OCI-LY1 (cell line): ENCODE data around the gene DPP4.

Source experiments
- H2AFZ ChIP-seq: fragments of 200-600 bp; sonication (generic), shearing (Covaris generic); 2 replicates; pipeline ENCODE4 v1.6.0; 2014; ENCODE audit warnings: antibody characterized with exemption, mild to moderate bottlenecking, low read length
- H3F3A ChIP-seq: fragments of 200-600 bp; sonication (generic), shearing (Covaris generic); 2 replicates; pipeline ENCODE4 v1.6.0; 2014; ENCODE audit warnings: mild to moderate bottlenecking, antibody characterized with exemption, low read length, moderate library complexity; ENCODE audit not compliant: insufficient read depth
- H3K27ac ChIP-seq: fragments of 200-600 bp; sonication (generic); 2 replicates; pipeline ENCODE4 v1.5.1; 2014; ENCODE audit warnings: low read length, mixed run types, mild to moderate bottlenecking, low read depth; ENCODE audit not compliant: poor library complexity, severe bottlenecking
- H3K27me3 ChIP-seq: fragments of 200-600 bp; sonication (generic); 2 replicates; pipeline ENCODE4 v1.6.0; 2014; ENCODE audit warnings: antibody characterized with exemption, mild to moderate bottlenecking, low read length, moderate library complexity; ENCODE audit not compliant: insufficient read depth
- H3K36me3 ChIP-seq: fragments of 200-600 bp; sonication (generic); 2 replicates; pipeline ENCODE4 v1.6.1; 2014; ENCODE audit warnings: mild to moderate bottlenecking, antibody characterized with exemption, low read length, moderate library complexity, mixed read lengths; ENCODE audit not compliant: insufficient read depth
- H3K4me1 ChIP-seq: fragments of 200-600 bp; sonication (generic); 2 replicates; pipeline ENCODE4 v1.5.1; 2014; ENCODE audit warnings: mild to moderate bottlenecking, low read length, moderate library complexity; ENCODE audit not compliant: insufficient read depth, severe bottlenecking
- H3K4me2 ChIP-seq: fragments of 200-600 bp; sonication (generic), shearing (Covaris generic); 2 replicates; pipeline ENCODE4 v1.6.1; 2014; ENCODE audit warnings: low read length
- H3K4me3 ChIP-seq: fragments of 200-600 bp; sonication (generic); 2 replicates; pipeline ENCODE4 v1.5.1; 2014; ENCODE audit warnings: low read length, low read depth, mild to moderate bottlenecking, mixed read lengths; ENCODE audit not compliant: poor library complexity, severe bottlenecking
- H3K79me2 ChIP-seq: fragments of 200-600 bp; shearing (Covaris generic); 2 replicates; pipeline ENCODE4 v1.6.1; 2016; ENCODE audit warnings: mixed run types, low read length, mixed read lengths; ENCODE audit not compliant: insufficient read depth
- H3K9ac ChIP-seq: fragments of 200-600 bp; sonication (generic), shearing (Covaris generic); 2 replicates; pipeline ENCODE4 v1.6.1; 2014; ENCODE audit warnings: mild to moderate bottlenecking, low read length, mixed read lengths
- H3K9me2 ChIP-seq: fragments of 200-600 bp; sonication (generic), shearing (Covaris generic); 2 replicates; pipeline ENCODE4 v1.6.1; 2014; ENCODE audit warnings: low read depth, mild to moderate bottlenecking, low read length, mixed read lengths
- H3K9me3 ChIP-seq: fragments of 200-600 bp; shearing (Covaris generic); 2 replicates; pipeline ENCODE4 v1.6.1; 2014; ENCODE audit warnings: low read length, mixed read lengths
- H4K20me1 ChIP-seq: fragments of 200-600 bp; sonication (generic), shearing (Covaris generic); 2 replicates; pipeline ENCODE4 v1.6.0; 2016; ENCODE audit warnings: mild to moderate bottlenecking, low read length; ENCODE audit not compliant: insufficient read depth
- CTCF ChIP-seq: fragments of 200-600 bp; sonication (generic), shearing (Covaris generic); IDR thresholded peaks from 2 replicates; pipeline ENCODE4 v1.5.1; 2017; ENCODE audit warnings: mild to moderate bottlenecking, antibody characterized with exemption, low read length, moderate library complexity, mixed read lengths
- EZH2 ChIP-seq: fragments of 200-600 bp; sonication (generic), shearing (Covaris generic); IDR thresholded peaks from 2 replicates; pipeline ENCODE4 v1.8.0; 2017; ENCODE audit warnings: borderline replicate concordance, mixed run types, mild to moderate bottlenecking, antibody characterized with exemption, low read length, moderate library complexity, mixed read lengths

The DPP4 gene

GRCh38 chr2:161946489-161947107 is 127.4 kb downstream of the DPP4 start:
- H3K79me2 ChIP-seq = no peaks in the 10 kb centered on the region
- no peak overlapping the region for H2AFZ ChIP-seq
- no peaks in the 10 kb centered on the region for H3K9me3 ChIP-seq
- H3K4me2 ChIP-seq = no peak overlapping the region
- H3F3A ChIP-seq = no peaks in the 10 kb centered on the region
- no peaks in the 10 kb centered on the region for H3K36me3 ChIP-seq
- H3K27me3 ChIP-seq = no peaks in the 10 kb centered on the region
- no peaks in the 10 kb centered on the region for H4K20me1 ChIP-seq
- TF ChIP-seq CTCF = peak; percentile 53
- no peak for TF ChIP-seq EZH2
- H3K4me3 ChIP-seq = no peak overlapping the region
- H3K9ac ChIP-seq = no peak overlapping the region
- peaks cover 5% of the 10 kb centered on the region for H3K4me1 ChIP-seq
- no peaks in the 10 kb centered on the region for H3K9me2 ChIP-seq
- H3K27ac ChIP-seq = no peak overlapping the region

- no peaks in the 10 kb centered on the region for H3F3A ChIP-seq
- H3K79me2 ChIP-seq = no peaks in the 10 kb centered on the region
- H2AFZ ChIP-seq = no peak overlapping the region; the same call in 1 of the 2 replicates
- TF ChIP-seq CTCF (no peak), EZH2 (no peak)
- H3K4me1 ChIP-seq = peaks cover 5% of the 10 kb centered on the region
- no peak overlapping the region for H3K4me2 ChIP-seq
- no peaks in the 10 kb centered on the region for H3K9me2 ChIP-seq
- H3K36me3 ChIP-seq = no peaks in the 10 kb centered on the region
- no peak overlapping the region for H3K27ac ChIP-seq
- no peak overlapping the region for H3K4me3 ChIP-seq
- no peaks in the 10 kb centered on the region for H3K9me3 ChIP-seq
- no peaks in the 10 kb centered on the region for H3K27me3 ChIP-seq
- no peaks in the 10 kb centered on the region for H4K20me1 ChIP-seq
- H3K9ac ChIP-seq = no peak overlapping the region
Observed at GRCh38 chr2:161943011-161943410, 131.0 kb downstream of the DPP4 start.
